NCI-H2196 (cell line): ENCODE data around the gene NTSR1.

Source experiments
- DNase-seq: peaks from one replicate; lab custom pipeline; 2025; ENCODE audit not compliant: unreplicated experiment; lab: John Stamatoyannopoulos, UW

NTSR1 gene

DNA sequence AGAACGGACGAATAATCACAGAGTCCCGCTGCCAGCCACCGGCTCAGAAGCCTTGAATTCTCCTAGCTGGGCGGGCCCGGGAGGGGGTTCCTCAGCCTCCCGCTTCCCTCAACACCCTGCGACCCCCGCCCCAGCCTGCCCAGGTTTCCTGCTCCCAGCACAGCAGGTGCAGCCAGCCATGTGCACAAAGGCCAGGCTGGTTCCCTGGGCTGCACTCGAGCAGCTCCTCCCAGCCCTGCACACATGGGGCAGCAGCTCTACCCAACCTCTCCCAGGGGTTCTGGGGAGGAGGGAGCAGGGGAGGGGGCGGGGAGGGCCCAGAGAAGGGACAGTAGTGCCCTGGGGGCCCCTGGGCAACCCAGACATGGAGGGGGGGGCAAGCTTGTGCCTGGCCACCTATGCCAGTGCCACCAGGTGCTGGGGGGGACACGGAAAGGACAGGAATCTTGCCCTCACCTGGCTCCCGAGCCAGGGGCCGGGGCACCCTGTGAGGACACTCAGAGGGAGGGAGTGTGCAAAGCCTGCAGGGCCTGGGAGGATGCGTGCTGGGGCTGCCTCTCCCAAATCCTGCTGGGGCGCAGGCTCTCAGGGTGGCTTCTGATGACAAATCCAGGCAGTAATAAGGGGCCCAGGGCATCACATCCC is 1.2 kb upstream of the NTSR1 start:
- DNase-seq: no peak

DNA sequence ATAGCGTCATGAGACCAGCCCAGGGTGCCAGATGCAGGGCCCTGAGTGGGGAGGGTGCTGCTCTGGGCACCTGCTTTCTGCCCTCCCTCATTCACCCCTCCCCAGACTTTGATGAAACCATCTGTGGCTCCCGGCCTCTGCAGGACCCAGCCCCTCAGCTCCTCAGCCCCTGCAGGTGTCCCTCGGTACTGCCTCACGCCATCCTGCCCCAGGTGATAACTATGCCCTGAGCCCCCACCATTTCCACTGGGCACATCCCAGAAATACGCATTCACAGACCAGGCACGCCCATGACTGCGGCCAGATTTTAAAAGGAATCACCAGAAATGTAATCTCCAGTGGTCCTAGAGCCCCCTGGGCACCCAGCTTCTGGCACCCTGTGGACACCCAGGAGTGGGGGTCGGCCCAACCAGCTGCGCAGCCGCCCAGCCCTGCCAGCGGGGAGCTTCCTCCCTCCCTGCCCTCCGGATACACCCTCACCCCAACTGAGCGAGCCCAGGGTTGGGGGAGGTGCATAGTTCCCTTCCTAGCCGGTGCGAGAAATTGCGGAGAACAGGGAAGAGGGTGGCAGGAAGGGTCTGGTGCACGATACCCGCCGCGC is 615 bp upstream of the NTSR1 start:
- peak; percentile 45 for DNase-seq

DNA sequence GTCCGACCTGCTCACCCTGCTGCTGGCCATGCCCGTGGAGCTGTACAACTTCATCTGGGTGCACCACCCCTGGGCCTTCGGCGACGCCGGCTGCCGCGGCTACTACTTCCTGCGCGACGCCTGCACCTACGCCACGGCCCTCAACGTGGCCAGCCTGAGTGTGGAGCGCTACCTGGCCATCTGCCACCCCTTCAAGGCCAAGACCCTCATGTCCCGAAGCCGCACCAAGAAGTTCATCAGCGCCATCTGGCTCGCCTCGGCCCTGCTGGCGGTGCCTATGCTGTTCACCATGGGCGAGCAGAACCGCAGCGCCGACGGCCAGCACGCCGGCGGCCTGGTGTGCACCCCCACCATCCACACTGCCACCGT is 885 bp downstream of the NTSR1 start:
- DNase-seq: no peak

DNA sequence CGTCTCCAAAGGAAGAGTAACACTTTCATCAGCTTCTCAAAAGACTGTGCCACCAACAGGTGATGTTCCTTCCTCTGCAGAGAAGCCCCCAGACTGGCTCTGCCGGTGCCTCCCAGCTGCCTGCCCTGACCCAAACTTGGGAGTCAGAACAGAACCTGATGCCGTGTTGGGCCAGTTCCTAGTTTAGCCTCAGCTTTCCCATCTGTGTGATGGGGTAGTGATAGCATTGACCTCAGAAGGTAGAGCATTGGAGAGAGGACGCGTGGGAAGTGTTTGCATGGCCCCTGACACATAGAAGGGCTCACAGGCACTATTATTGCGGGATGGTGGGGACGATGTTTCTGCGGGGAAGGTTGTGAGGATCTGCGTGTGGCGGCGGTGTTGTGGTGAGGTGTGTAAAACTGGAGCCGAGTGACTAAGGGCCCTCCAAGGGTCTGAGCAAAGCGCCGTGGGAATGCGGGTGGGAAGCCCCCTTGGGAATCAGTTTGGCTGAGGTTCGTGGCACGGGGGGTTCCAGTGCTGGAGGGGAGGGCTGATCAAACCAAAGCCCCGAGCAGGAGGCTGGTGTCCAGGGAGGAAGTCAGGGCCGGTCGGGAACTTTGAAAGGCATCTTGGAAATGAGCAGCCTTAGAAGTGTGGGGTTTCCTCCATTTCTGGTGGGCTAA is 1.7 kb downstream of the NTSR1 start:
- no peak for DNase-seq

DNA sequence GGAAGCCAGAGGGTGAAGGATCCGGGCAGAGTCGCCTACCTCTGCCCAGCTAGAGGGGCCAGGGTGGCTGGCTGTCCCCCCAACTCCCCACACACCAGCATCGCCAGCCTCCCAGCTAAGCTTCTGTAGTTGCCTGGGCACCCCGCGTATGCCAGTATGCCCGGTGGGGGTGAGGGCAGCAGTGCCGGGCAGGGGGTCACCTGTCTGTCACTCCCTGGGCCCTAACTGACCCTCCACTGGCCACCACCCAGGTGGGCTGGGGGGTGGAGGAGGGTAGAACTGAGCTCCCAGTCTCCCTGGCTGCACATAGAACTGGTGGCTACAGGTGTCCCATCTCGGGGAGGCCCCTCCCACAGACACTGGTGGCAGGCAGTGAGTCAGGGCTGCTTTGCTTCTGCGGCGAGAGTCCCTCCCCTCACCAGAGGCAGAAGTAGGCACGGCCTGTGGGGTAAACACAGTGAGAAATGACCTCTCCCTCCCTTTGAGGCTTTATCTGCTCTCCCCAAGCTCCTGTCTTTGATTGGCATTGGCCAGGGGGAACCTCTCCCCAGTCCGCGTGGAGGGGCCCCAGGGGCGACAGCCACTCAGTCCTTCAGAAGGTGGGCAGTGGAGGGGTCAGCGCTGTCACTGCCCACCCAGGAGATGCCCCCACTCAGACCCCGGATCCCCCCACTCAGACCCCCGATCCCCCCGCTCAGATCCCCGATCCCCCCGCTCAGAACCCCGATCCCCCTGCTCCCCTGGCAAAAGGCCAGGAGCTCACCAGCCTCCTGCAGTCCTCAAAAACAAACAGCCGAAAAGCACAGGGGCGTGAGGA is 2.5 kb downstream of the NTSR1 start:
- DNase-seq: peak; percentile 43

DNA sequence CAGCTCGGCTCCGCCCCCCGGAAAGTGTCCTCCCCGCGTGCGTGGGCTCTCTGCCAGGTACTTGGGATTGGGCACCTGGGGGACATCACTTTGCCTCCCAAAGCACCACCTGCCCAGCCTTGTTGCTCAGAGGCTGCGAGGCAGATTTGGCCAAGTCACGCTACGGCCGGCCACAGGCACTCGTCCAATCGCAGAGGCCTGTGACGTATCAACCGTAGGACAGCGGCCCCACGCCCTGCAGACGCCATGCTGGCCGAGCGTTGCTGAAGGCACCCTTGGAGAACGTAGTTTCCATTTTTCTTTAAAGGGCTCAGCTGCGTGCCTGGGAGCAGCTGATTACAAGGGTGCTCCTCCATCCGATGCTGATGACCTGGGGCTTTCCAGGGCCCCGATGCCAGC is 3.1 kb downstream of the NTSR1 start:
- DNase-seq: peak; percentile 94

DNA sequence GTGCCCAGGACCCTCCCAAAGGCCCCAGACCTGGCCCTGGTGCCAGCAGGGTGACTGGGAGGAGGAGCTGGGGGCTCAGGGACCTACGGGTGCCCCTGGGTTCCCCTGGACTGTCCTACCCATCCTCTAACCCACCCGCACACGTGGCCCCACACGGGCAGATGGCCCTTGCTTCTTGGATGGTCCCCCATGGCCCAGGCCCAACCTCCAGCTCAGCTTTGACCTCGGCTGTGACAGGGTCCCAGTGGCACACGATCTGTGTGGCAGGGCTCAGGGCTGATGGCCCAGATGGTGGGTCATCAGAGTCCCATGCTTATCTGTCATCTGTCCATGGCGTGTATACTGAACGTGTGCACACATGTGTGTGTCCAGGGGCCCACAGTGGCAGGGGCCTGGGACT is 4.0 kb downstream of the NTSR1 start:
- no peak for DNase-seq

DNA sequence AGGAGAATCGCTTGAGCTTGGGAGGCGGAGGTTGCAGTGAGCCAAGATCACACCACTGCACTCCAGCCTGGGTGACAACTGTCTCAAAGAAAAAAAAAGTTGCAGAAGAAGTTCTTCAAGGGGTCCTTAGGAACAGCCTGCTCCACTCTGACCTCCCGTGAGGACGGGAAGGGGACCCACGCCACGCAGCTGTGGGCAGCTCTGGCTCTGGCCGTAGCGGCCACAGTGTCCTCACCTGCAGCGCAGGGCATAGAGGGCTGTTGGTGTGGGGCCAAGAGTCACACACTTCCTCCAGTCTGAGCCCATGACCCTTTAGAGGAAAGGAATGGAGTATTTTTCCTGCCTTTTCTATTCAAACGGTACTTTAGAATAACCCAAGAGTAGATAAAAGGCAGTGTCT is 5.4 kb downstream of the NTSR1 start:
- DNase-seq: no peak

DNA sequence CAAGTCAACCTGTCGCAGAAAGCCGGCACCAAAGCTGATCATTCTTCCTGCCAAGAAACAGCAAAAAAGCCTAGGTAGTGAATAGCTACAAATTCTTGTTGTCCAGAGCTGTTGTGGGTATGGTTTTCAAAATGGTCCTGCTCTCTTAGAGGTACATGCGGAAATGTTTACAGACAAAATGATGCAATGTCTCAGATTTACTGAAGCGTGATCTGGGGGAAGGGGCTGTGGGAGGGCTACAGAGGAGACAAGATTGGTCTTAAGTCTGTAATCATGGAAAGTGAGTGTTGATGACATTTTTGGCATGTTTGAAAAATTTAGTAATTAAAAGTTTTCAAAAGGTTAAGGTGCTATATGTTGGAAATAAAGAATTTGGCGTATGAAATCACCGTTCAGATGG is 6.2 kb downstream of the NTSR1 start:
- no peak for DNase-seq

DNA sequence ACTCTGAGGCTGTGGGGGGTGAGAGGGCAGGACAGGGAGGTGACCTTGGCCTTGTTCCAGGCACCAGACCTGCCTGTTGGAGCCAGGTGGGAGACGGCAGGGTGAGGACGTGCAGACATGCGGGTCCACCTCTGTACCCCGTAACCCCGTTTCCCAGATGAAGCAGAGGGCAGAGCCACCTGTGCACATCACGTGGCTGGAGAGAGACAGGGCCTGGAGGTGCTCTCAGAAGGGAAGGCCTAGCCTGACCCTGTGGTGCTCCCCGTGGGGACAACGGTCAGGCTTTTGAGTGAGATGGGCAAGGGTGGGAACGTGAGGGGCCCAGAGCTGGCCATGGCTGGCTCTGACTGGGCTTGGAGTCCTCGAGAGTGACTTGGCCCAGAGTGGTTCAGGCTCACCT is 6.6 kb downstream of the NTSR1 start:
- DNase-seq: no peak

DNA sequence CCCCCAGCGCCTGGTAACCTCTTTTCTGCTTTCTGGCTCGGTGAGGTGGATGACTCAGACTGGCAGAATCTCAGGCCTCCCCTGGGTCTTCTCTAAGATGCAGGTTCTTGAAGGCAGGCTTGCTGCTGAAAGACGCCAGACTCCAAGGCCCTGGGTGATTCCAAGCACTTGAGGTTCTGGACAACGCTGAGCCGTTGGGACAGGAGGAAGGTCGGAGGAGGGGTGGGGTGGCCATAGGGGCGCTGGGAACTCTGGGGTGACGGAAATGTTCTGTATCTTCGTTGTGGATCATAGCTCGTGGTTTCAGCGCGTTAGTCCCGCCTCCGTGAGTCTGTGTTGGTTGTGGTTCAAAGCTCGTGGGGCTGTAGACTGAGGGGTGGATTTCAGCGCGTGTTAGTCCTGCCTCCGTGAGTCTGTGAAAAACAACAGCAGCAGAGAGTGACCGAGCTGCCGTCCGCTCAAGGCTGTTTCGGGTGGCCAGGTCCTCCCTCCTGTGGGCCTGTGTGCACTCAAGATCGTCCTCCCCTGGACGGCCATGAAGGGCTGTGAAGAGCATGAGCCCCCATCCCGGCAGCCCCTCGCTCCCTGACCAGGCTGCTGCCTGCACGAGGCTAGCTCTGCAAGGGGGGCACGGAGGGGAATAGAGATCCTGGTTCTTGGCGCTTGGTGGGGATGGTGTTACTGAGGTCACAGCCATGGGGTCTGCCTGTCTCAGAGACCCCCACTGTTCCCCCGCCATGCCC is 7.7 kb downstream of the NTSR1 start:
- no peak for DNase-seq

DNA sequence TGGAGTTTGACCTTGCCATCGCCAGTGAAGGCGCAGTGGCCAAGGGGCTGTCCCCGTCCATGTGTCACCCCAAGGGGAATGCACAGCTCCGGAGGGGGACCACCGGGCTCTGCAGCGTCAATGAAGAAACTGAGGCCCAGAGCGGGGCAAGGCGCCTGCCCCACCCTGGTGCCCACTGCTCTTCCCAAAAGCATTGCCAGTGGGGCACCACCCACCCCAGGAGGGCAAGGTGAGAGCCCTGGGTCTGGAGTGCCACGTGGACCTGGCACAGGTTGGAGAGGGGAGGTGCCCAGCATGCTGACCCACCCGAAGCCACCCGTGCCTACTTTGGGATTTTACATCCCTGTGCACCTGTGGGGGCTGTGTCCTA is 8.3 kb downstream of the NTSR1 start:
- DNase-seq: no peak

DNA sequence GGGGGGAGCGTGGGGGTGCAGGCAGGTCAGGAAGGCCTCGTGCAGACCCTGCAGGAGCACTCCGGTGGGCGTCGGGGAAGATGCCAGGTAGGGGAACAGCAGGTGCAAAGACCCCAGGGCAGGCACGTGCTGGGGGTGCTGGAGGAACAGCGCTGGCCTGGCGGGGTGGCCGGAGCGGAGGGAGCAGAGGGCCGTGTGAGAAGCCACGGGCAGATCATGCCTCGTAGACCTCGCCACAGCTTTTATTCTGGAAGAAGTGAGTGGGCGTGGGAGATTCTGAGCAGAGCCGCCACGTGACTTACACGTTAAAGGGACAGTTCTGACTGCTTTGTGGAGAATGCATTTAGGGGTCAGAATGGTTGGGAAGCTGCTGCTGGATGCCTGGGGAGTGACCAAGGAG is 9.3 kb downstream of the NTSR1 start:
- DNase-seq: no peak

DNA sequence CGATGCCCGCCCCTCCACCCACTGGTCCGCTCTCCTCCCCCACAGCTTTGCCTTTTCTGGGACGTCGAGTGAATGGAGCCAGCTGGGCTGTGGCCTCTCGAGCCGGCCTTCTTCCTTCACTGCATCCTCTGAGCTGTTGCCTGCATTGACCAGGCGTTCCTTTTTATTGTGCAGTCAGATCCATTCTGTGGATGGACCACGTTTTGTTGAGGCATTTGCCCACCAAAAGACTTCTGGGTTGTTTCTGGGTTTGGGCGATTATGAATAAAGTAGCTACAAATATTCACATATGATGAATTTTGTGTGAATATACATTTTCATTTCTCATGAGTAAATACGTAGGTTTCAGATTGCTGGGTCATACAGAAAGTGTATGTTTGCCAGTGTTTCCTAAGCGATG is 9.9 kb downstream of the NTSR1 start:
- DNase-seq: no peak

DNA sequence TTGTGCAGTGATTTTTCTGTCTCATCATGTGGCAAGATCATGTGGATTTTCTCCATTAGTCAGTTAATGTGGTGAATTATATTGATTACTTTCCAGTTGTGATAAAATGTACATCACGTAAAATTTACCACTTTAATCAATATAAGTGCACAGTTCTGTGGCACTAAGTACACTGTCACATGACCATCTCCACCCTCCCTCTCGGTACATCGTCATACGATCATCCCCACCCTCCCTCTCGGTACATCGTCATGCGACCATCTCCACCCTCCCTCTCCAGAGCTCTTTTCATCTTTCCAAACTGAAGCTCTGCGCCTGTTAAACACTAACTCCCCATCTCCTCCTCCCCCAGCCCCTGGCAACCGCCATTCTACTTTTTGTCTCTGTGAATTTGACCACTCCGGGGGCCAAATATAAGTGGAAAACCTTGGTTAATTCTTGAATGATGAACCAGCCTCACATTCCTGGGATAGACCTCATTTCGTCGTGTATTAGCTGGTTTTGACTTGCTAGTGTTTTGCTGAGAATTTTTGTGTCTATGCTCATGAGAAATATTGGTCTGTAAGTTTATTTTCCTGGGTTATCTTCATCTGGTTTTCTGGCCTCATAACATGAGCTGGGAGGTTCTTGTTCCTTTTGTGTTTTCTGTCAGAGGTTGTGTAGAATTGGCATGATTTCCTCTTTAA is 10.8 kb downstream of the NTSR1 start:
- no peak for DNase-seq

DNA sequence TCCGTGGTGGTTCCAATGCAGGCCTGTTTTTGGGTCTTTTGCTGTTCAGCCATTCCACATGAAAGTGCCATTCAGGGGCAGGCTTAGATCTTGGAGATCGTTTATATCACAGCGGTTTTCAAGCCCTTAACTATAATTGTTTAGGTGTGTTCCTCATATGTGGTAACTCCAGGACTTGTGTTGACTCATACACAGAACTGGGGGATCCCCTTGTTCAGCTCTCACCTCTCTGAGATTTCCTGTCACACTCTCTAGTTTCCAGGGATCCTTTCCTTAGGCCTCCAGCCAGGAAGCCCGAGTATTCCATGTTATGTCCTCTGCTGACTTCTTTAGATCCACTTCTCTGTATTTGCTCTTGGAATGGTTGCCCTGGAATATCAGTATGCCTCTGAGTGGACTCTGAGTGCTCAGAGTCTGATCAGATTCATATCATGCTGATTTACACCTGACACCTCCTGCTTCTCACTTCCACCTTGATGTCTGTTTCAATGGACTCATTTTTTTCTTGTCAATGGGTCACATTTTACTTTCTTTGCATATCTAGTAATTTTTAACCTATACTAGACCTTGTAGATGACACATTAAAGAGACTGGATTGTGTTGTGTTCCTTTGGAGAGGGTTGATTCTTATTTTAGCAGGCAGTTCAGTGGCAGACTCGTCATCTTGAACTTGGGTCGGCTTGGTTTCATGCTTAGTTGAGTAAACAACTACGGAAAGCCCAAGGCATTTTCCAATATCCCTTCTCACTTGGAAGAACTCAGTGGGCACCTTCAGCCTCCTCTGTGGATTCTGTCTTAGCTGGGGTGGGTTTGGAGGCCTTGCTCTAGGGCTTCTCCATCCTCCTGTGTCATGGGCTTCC is 13.1 kb downstream of the NTSR1 start:
- DNase-seq: no peak

DNA sequence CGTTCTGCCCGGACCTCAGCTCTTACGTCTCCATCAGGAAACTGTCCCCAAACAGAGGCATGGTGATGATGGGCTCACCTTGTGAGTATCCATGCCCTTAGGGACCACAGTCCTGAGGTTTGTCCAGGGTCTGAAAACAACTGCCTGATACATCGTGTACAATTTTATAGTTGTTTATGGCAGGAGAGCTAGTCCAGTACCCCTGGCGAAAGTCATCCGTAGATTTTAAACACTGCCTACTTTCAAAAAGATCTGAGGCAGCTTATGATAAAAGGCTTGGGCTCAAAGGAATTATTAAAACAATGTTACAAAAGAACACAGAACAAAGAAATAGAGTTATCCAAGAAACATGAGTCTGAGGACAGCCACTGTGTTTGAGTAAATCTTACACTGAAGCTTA is 14.0 kb downstream of the NTSR1 start:
- DNase-seq: no peak

DNA sequence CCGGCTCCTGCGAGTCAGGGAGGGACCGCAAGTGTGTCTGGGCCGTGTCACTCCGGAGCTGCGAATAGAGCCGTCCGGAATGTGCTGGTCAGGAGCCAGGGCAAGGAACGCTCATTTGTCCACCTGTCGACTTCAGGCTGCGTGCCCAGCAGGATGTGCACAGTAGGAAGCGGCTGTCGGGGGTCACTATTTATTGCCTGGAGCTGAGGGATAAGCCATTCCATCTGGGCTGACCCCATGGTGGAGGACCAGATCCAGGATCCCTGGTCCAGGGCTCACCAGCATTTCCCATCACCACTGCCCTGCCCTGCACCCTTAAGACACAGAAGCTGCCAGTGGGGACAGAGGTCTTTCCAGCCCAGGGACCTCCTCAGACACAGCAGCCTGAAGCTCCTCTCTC is 14.7 kb downstream of the NTSR1 start:
- DNase-seq: peak; percentile 53

DNA sequence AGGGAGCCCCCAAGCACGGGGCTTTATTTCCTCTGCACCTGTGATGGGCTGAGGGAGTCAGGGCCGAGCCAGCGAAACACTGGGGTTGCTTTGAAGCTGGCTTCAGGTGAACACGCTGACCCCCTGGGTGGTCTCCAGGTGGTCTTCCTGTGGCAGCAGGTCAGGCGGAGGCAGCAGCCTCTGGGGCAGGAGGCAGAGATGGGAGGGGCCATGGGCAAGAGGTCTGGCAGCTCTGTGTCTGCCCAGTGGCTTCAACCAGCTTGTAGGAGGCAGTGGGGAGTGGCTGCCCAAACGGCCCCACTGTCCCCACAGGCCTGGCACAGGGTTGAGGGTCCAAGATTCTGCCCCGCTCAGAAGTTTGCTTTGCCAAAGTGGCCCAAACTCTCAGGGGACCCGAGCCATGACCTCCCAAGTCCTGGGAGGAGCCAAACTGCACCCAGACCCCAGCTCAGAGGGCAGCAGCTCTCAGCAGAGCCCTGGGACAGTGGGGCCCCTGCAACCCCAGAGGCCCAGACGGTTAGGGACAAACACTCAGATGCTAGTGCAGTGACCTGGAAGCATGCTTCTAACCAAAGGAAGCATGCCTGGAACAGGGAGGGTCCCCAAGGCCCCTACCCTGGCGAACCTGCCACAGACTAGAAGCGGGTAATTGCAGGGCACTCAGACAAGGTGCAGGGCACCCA is 15.3 kb downstream of the NTSR1 start:
- DNase-seq: no peak
